ENCODE results near the gene PCDHGA12. TPM values are rescaled to one million over a fixed set of nuclear protein-coding genes. Genes with fewer than 3 reads are reported as not detected.
"Not testable (repeated sequence)": the region's sequence is repeated elsewhere in the genome, so short reads cannot be mapped to it uniquely, and the experiment has no call there.

The PCDHGA12 gene
- total RNA-seq, 1 experiment from 2014 or later: 0.79 TPM

DNA sequence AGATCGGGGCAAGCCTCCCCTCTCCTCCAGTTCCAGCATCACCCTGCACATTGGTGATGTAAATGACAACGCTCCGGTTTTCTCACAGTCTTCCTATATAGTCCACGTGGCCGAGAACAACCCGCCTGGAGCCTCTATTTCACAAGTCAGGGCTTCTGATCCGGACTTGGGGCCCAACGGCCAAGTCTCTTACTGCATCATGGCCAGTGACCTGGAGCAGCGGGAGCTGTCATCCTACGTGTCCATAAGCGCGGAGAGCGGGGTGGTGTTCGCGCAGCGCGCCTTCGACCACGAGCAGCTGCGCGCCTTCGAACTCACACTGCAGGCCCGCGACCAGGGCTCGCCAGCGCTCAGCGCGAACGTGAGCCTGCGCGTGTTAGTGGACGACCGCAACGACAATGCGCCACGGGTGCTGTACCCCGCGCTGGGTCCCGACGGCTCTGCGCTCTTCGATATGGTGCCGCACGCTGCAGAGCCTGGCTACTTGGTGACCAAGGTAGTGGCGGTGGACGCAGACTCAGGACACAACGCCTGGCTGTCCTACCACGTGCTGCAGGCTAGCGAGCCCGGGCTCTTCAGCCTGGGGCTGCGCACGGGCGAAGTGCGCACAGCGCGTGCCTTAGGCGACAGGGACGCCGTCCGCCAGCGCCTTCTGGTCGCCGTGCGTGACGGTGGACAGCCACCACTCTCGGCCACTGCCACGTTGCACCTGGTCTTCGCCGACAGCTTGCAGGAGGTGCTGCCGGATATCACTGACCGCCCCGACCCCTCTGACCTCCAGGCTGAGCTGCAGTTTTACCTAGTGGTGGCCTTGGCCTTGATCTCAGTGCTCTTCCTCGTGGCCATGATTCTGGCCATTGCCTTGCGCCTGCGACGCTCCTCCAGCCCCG lies 40.9 kb upstream of the PCDHGA12 start:
- Mint-ChIP-seq H3K4me3 (ENCODE audit: unreplicated experiment) (no peak overlapping the region), H3K9me3 (ENCODE audit: unreplicated experiment) (peaks cover 29% of the 10 kb centered on the region), H3K27me3 (ENCODE audit: insufficient read depth, unreplicated experiment) (no peaks in the 10 kb centered on the region), H3K36me3 (ENCODE audit: insufficient read depth, unreplicated experiment) (no peaks in the 10 kb centered on the region), H3K27ac (ENCODE audit: low read depth, unreplicated experiment) (no peak overlapping the region), H3K4me1 (ENCODE audit: insufficient read depth, unreplicated experiment) (no peaks in the 10 kb centered on the region)
- no peak for DNase-seq (ENCODE audit: unreplicated experiment)
- TF ChIP-seq, protein P1, sequence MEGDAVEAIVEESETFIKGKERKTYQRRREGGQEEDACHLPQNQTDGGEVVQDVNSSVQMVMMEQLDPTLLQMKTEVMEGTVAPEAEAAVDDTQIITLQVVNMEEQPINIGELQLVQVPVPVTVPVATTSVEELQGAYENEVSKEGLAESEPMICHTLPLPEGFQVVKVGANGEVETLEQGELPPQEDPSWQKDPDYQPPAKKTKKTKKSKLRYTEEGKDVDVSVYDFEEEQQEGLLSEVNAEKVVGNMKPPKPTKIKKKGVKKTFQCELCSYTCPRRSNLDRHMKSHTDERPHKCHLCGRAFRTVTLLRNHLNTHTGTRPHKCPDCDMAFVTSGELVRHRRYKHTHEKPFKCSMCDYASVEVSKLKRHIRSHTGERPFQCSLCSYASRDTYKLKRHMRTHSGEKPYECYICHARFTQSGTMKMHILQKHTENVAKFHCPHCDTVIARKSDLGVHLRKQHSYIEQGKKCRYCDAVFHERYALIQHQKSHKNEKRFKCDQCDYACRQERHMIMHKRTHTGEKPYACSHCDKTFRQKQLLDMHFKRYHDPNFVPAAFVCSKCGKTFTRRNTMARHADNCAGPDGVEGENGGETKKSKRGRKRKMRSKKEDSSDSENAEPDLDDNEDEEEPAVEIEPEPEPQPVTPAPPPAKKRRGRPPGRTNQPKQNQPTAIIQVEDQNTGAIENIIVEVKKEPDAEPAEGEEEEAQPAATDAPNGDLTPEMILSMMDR (IDR thresholded peaks at IDR 0.05; ENCODE audit: unreplicated experiment): no peak
- no TSS peak for BruUV-seq (replicated peaks)
- ChIA-PET CTCF (interaction anchor here (1.1 to 3.3 kb wide), 5 partner anchors 23 to 189 kb away, joined by 3 to 16 read pairs (median 8); partner anchors contain the start of genes PCDHB14, PCDHGA1, PCDHGA10 and TAF7), POLR2A (no interaction called here)
- intact Hi-C loops (cut with micrococcal nuclease): no loop called here

DNA sequence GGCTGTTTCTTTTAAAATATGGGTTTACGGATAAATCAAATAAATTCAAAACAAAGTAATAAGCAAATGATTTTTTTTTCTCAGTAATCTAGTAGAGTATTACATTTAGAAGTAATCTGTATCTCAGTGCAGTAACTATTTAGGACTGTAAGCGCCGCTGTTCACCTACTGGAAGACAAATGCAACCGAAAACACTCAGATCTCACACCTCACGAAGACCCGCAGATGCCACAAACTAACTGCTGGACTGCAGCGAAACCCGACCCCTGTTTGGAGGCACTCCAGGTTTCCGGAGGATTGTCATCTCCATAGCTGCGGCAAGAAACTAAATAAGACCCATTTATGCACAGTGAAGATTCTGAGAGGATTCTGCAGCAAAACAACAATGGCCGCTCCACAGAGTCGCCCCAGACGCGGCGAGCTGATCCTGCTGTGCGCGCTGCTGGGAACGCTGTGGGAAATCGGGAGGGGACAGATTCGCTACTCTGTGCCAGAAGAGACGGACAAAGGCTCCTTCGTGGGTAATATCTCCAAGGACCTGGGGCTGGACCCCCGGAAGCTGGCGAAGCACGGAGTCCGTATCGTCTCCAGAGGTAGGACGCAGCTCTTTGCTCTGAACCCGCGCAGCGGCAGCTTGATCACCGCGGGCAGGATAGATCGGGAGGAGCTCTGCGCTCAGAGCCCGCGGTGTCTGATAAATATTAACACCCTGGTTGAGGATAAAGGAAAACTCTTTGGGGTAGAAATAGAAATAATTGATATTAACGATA lies 37.7 kb upstream of the PCDHGA12 start, which contains the start of gene PCDHGA8:
TSS of gene PCDHGA8 (plus strand) at position 205 of the 770 bp plus-strand sequence. CDS start at position 386, 181 bp downstream.
- Mint-ChIP-seq H3K27me3 (ENCODE audit: insufficient read depth, unreplicated experiment) (no peaks in the 10 kb centered on the region), H3K9me3 (ENCODE audit: unreplicated experiment) (peaks cover 35% of the 10 kb centered on the region), H3K36me3 (ENCODE audit: insufficient read depth, unreplicated experiment) (no peaks in the 10 kb centered on the region), H3K4me3 (ENCODE audit: unreplicated experiment) (no peak within 1 kb of the TSS), H3K27ac (ENCODE audit: low read depth, unreplicated experiment) (no peak within 1 kb of the TSS), H3K4me1 (ENCODE audit: insufficient read depth, unreplicated experiment) (no peaks in the 10 kb centered on the region)
- TF ChIP-seq, protein P1 (IDR thresholded peaks at IDR 0.05; ENCODE audit: unreplicated experiment): no peak
- BruUV-seq (replicated peaks): no TSS peak
- intact Hi-C loops (cut with micrococcal nuclease): no loop called here
- ChIA-PET CTCF (interaction anchor here (0.6 to 2.5 kb wide), 7 partner anchors 10 to 172 kb away, joined by 3 to 14 read pairs (median 3); partner anchors contain the start of genes PCDHGA5 and PCDHGA7), POLR2A (no interaction called here)
- DNase-seq (ENCODE audit: unreplicated experiment): peak; percentile 23

DNA sequence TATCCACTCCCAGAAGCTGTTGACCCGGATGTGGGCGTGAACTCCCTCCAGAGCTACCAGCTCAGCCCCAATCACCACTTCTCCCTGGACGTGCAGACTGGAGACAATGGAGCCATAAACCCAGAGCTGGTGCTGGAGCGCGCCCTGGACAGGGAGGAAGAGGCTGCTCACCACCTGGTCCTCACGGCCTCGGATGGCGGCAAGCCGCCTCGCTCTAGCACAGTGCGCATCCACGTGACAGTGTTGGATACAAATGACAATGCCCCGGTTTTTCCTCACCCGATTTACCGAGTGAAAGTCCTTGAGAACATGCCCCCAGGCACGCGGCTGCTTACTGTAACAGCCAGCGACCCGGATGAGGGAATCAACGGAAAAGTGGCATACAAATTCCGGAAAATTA lies 37.0 kb upstream of the PCDHGA12 start:
- H3K27me3 Mint-ChIP-seq (ENCODE audit: insufficient read depth, unreplicated experiment): no peaks in the 10 kb centered on the region
- POLR2A ChIA-PET: no interaction called here
- peaks cover 34% of the 10 kb centered on the region for H3K9me3 Mint-ChIP-seq (ENCODE audit: unreplicated experiment)
- TF ChIP-seq, protein P1 (IDR thresholded peaks at IDR 0.05; ENCODE audit: unreplicated experiment): no peak
- BruUV-seq (replicated peaks): no TSS peak
- no peak overlapping the region for H3K27ac Mint-ChIP-seq (ENCODE audit: low read depth, unreplicated experiment)
- no peak overlapping the region for H3K4me3 Mint-ChIP-seq (ENCODE audit: unreplicated experiment)
- intact Hi-C loops (cut with micrococcal nuclease): no loop called here
- H3K4me1 Mint-ChIP-seq (ENCODE audit: insufficient read depth, unreplicated experiment): no peaks in the 10 kb centered on the region
- no peaks in the 10 kb centered on the region for H3K36me3 Mint-ChIP-seq (ENCODE audit: insufficient read depth, unreplicated experiment)
- CTCF ChIA-PET: interaction anchor here (0.6 to 2.5 kb wide), 7 partner anchors 13 to 174 kb away, joined by 3 to 14 read pairs (median 3); partner anchors contain the start of gene PCDHGA5
- DNase-seq (ENCODE audit: unreplicated experiment): no peak

DNA sequence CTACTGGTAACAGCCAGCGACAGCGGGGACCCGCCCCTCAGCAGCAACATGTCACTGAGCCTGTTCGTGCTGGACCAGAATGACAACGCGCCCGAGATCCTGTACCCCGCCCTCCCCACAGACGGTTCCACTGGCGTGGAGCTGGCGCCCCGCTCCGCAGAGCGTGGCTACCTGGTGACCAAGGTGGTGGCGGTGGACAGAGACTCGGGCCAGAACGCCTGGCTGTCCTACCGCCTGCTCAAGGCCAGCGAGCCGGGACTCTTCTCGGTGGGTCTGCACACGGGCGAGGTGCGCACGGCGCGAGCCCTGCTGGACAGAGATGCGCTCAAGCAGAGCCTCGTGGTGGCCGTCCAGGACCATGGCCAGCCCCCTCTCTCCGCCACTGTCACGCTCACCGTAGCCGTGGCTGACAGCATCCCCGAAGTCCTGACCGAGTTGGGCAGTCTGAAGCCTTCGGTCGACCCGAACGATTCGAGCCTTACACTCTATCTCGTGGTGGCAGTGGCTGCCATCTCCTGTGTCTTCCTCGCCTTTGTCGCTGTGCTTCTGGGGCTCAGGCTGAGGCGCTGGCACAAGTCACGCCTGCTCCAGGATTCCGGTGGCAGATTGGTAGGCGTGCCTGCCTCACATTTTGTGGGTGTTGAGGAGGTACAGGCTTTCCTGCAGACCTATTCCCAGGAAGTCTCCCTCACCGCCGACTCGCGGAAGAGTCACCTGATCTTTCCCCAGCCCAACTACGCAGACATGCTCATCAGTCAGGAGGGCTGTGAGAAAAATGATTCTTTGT lies 35.7 kb upstream of the PCDHGA12 start:
- H3K36me3 Mint-ChIP-seq (ENCODE audit: insufficient read depth, unreplicated experiment); H3K27ac Mint-ChIP-seq (ENCODE audit: low read depth, unreplicated experiment); H3K4me3 Mint-ChIP-seq (ENCODE audit: unreplicated experiment); POLR2A ChIA-PET; DNase-seq (ENCODE audit: unreplicated experiment); H3K27me3 Mint-ChIP-seq (ENCODE audit: insufficient read depth, unreplicated experiment); H3K4me1 Mint-ChIP-seq (ENCODE audit: insufficient read depth, unreplicated experiment); BruUV-seq (replicated peaks); intact Hi-C loops (cut with micrococcal nuclease): not testable (repeated sequence)
- peaks cover 29% of the 10 kb centered on the region for H3K9me3 Mint-ChIP-seq (ENCODE audit: unreplicated experiment)
- CTCF ChIA-PET: interaction anchor here (0.6 to 3.7 kb wide), 4 partner anchors 128 to 170 kb away, joined by 3 to 32 read pairs (median 12); no protein-coding TSS in a partner anchor

Data from MCF 10A (cell line).